Hematopoietic multipotent progenitor cell treated with erythropoietin and hydrocortisone succinate and interleukin-3 and kit ligand, for 15 days (in vitro differentiated cells): ENCODE measurements around the gene ROCK2.
"Not testable (repeated sequence)": the region's sequence is repeated elsewhere in the genome, so short reads cannot be mapped to it uniquely, and the experiment has no call there.

Experiments
- DNase-seq: peaks from one replicate; pipeline ENCODE4 v3.0.0-alpha.2; 2015; ENCODE audit warnings: low spot score

The ROCK2 gene

GRCh38 chr2:11340717-11341116 lies 3.7 kb downstream of the ROCK2 start:
- DNase-seq: no peak

GRCh38 chr2:11339508-11340083 lies 4.8 kb downstream of the ROCK2 start:
- no peak for DNase-seq

- no peak for DNase-seq
These were observed 5.9 kb downstream of the ROCK2 start for GRCh38 chr2:11338580-11338979.

GRCh38 chr2:11337909-11338308 lies 6.5 kb downstream of the ROCK2 start:
- DNase-seq: no peak

- DNase-seq: no peak
These were observed 8.2 kb downstream of the ROCK2 start for GRCh38 chr2:11336189-11336588.

- peak; percentile 58 for DNase-seq
These were observed 10.8 kb downstream of the ROCK2 start for GRCh38 chr2:11333427-11334183.

GRCh38 chr2:11332596-11332995 lies 11.8 kb downstream of the ROCK2 start:
- DNase-seq: no peak

- DNase-seq: peak; percentile 47
These were observed 13.8 kb downstream of the ROCK2 start for GRCh38 chr2:11330457-11331142.

GRCh38 chr2:11329776-11330175 lies 14.7 kb downstream of the ROCK2 start:
- DNase-seq: no peak

GRCh38 chr2:11328522-11328921 lies 15.9 kb downstream of the ROCK2 start:
- not testable (repeated sequence) for DNase-seq

GRCh38 chr2:11327871-11328270 lies 16.6 kb downstream of the ROCK2 start:
- DNase-seq: no peak

GRCh38 chr2:11326677-11327211 lies 17.7 kb downstream of the ROCK2 start:
- DNase-seq: no peak

GRCh38 chr2:11325961-11326676 lies 18.3 kb downstream of the ROCK2 start:
- DNase-seq: no peak

- no peak for DNase-seq
These were observed 22.6 kb downstream of the ROCK2 start for GRCh38 chr2:11321847-11322246.

- peak; percentile 34 for DNase-seq
These were observed 23.5 kb downstream of the ROCK2 start for GRCh38 chr2:11320698-11321492.

GRCh38 chr2:11319939-11320338 lies 24.5 kb downstream of the ROCK2 start:
- no peak for DNase-seq

GRCh38 chr2:11315074-11315705 lies 29.2 kb downstream of the ROCK2 start:
- no peak for DNase-seq

- no peak for DNase-seq
These were observed 29.9 kb downstream of the ROCK2 start for GRCh38 chr2:11314487-11314886.

GRCh38 chr2:11312770-11313471 lies 31.5 kb downstream of the ROCK2 start:
- no peak for DNase-seq

GRCh38 chr2:11311543-11311942 lies 32.9 kb downstream of the ROCK2 start:
- DNase-seq: no peak
